GM21619 (cell line): Measurements from ENCODE around the gene KCNK17.

Experiments
- ATAC-seq: cut with Tn5 transposase; IDR thresholded peaks from one replicate; pipeline ENCODE4 v1.9.1; 2021; ENCODE audit not compliant: unreplicated experiment

Gene KCNK17

DNA sequence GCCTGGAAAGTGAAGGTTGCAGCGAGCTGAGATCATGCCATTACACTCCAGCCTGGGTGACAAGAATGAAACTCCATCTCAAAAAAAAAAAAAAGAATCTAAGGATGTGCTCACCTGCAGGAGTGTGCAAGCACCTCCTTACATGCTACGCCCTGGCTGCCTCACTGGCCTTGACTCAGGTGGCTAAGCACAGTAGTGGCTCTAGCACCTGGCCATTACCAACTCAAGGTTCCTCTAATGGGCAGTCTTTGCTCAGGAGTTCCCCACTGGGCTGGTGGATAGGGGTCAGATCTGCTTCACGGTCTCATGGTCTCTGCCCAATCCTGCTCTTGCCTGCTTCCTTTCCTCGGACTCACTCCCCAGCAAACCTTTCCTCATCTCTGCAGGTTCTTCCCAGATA lies 39.7 kb downstream of the KCNK17 start:
- no peak for ATAC-seq

DNA sequence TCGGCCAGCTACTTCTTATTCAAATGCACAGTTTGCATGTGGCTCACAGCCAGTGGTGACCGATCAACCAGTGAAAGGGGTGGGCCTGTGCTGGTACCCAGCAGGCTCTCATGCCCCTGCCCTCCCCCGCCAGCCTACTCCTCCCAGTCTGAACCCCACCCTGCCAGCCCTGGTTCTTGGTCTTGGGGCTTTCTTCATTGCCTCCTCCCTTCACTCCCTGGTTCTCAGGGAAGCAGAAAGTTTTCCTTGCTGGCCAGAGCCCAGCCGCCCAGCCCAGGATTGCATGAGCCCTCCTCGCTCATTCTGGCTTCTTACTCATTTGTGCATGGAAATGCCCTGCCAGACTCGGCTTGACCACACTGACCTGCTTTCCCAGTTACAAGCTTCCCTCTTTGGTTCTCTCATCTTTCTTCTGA lies 40.8 kb downstream of the KCNK17 start:
- ATAC-seq, result no peak

DNA sequence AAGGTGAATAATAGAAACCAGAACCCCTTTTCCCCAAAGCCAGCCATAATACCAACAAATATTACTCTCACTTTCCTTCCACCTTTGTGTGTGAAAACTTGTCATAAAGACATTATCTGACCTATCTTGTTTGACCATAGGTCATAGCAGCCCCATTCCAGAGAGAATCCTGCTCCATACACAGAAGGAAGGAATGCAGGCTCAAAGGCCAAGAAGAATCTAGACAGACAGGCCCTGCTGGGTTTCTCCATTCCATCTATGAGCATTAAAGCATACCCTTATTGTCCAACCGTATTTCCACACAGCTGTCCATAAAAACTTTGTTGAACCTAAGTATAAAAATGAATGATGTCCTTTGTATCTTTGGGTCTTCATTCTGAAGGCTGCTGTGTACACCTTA lies 44.3 kb downstream of the KCNK17 start:
- ATAC-seq, result no peak

DNA sequence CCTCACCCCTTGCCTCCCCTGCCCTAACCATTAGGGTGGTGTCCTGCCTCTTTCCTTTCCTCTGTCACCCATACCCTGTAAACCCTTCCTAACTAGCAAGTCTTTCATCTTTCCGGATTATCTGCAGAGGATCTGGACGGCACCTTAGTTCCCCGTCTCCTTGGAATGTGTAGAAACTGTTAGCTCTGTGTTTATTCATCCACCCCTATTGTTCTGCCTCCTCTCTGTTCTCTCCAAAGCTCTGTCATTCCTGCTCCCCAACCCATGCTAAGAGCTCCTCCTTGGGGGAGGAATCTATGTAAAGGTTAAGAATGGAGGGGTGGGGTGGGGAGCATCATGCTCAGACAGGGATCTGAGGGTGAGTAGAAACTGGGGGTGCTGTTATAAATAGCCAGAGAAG lies 45.5 kb downstream of the KCNK17 start:
- no peak for ATAC-seq

DNA sequence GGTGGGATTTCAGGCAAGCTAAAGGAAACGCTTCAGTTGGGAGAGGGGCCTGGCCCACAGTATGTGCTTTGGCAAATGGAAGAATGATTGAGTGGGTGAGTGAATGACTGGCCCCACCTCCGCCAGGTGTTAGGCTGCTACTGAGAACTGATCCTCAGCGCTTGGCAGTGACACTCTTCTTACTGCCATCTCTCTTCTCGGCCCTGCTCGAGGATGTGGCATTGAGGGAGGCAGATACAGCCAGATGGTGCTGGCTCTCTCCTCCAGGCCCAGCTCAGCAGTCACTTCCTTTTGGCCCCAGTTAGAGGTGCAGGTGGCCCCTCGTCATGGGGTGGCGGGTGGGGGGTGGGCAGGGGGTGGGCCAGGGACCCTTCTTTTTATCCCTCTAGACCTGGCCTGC lies 46.0 kb downstream of the KCNK17 start:
- ATAC-seq, result no peak

DNA sequence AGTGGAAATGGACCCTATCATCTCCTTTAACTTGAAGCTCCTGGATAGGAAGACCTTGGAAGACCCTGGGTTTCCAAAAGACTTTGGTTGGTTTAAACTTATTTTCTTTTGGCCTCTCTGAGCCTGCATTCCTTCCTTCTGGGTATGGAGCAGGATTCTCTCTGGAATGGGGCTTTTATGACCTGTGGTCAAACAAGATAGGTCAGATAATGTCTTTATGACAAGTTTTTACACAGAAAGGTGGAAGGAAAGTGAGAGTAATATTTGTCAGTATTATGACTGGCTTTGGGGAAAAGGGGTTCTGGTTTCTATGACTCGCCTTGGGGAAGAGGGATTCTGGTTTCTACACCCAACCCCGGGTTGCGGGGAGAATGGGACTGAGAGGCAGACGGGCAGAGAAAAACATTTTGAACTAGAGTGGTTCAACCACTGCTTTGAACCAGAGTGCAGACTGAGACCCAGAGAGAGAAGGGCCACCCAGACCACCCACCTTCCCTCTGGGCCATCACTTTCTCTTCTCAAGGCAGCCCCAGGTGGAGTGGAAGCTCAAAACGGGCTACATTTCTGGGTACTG lies 47.4 kb downstream of the KCNK17 start:
- ATAC-seq, result no peak

DNA sequence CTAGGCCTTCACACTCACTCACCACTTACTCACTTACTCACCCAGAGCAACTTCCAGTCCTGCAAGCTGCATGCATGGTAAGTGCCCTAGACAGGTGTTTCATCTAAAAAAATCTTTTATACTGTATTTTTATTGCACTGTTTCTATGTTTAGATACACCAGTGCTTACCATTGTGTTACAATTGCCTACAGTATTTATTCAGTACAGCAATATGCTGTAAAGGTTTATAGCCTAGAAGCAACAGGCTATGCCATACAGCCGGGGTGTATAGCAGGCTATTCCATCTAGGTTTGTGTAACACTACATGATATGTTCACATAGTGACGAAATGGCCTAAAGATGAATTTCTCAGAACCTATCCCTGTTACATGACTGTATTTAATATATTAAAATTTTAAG lies 47.8 kb downstream of the KCNK17 start:
- no peak for ATAC-seq

DNA sequence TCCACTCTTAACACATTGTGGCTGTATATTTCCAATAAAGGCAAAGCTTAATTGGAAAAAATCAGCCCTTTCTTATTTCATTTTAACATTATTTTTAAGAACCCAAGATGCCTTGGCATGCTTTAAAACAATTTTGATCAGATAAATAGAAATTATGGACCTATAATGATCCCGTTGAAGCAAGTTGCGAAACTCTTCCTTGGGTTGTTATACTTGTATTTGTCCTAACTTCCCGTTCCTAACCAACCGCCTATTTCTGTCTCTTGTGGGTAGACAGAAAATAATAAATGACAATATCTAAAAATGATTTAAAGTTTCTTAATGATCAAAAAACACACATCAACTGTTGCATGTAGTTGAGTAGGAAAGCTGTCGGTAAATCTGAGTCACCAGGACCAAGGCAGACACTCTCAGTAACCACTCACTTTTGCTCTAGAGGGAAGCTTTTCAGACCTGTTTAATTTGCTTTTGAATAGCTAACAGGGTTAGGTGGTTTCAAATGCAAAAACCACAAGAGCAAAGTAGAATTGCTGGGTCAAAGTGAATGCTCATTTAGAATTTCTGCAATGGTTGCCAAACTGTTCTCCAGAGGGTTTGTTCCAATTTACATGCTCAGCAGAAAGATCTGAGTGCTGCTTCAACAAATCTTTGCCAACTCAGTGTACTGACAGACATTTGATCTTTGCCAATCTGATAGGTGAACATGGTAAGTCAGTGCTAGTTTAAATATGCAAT lies 50.7 kb downstream of the KCNK17 start:
- no peak for ATAC-seq

DNA sequence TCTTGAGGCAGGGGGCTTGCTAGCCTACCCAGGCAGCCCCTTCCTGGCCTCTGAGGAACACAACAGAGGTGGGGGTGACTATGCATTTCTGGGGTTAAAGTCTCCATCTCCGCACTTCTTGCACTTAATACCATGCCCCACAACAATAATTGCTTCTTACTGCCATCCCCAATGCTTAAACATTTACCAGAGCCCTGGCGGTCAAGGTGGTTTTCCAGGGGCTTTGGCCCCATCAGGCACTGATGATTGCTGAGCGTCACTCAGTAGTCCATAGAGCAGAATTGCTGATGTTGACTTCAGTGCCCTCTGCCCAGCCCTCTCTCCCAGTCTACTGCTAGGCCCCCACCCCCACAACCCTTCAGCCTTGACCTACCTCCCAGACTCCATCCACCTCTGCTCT lies 52.5 kb downstream of the KCNK17 start:
- no peak for ATAC-seq

DNA sequence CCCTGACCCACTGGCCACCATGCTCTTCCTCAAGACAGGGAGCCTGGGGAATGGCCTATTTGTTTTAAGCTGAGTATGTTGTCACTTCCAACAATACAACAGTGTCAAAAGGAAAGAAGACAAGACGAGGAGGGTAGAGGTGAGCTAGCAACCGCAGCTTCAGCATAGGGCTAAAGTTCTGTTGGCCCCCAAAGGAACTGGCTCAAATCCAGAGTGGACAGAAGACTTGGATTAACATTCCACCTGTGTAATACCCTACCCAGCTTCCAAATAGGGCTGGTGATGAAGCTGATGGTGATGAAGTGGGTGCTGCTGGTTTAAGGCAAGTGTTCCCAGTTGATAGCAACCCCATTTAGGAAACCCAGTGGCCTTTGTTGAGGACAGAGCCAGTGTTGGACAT lies 53.3 kb downstream of the KCNK17 start:
- no peak for ATAC-seq

DNA sequence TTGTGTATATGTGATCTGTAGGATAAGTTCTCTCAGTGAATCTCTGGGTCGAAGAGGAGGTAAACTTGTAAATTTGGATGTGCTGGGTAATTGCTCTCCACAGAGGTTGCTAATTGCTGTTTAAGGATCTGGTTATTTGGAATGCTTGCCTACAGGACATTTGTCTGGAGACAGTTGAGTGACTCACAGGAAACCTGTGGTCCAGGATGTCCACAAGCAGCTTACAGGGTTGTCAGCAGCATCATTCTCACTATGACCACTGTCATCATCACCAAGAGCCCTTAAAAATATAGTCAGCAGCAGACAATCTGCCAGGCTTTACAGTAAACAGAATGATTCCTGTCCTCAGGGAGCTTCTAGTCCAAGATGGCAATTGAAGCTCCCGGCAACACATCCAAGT lies 53.8 kb downstream of the KCNK17 start:
- no peak for ATAC-seq

DNA sequence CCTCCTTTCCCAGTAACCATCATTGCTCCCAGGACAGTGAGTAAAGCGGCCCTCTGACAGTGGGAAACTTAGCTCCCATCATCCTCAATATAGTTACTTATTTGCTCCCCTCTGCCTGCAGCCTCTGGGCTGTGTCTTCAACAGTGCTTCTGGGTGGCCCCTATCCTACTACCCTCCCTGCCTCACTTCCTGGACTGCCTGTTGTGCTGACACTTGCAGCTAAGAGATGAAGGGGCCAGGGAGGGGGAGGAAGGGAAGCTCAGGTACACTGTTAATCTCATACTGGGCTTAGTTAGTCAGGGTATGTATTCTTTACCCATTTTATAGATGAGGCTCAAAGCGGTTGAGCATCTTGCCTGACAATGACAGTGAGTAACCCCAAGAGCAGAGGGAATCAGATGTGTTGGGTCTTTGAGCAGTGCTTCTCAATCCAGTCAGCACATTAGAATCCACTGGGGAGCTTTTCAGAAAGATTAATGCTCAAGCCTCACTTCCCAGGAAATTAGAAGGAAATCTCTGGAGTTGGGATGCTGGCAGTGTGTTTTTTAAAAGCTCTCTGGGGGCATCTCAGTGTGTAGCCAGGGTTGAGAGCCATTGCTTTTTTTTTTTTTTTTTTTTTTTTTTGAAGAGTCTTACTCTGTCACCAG lies 57.8 kb downstream of the KCNK17 start:
- no peak for ATAC-seq

DNA sequence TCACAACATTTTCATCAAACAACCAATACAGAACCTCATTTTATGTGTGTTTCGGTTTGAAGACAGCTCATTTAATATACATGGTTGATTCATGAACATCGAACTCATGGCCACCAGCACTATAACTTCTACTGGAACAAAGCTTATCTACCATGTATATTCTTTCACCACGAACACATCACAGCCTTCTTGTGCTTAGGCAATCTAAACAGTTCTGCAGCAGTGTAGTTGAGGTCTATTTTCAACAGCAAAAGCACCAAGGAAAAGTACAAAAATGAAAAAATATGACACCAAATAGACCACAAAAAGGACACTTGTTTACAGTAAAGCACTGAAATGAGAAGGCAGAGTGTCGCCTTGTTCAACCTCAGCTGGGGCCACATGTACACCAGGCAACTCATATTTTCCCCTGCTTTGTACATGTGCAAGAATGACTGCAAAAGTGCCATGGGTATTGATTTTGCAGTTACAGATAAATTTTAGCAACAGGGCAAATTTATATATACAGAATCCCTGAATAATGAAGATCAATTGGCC lies 59.2 kb downstream of the KCNK17 start:
- ATAC-seq, result no peak

DNA sequence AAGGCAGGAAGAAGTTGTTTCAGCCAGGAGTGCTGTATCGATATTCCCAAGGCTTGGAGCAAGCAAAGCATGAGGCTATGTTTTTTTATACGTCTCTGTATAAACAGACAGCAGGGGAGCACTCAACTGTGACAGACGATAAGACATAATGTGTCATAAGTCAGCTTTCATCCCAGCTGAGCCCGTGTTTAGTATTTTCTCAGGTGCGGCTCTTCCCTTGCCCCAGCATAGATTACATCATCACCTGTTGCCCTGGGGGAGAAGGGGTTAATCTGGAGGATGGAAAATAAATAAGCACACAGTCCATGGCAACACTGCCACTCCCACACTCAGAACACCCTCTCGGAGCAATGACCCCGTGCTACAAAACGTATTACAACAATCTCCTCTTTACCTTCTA lies 62.8 kb downstream of the KCNK17 start:
- no peak for ATAC-seq

DNA sequence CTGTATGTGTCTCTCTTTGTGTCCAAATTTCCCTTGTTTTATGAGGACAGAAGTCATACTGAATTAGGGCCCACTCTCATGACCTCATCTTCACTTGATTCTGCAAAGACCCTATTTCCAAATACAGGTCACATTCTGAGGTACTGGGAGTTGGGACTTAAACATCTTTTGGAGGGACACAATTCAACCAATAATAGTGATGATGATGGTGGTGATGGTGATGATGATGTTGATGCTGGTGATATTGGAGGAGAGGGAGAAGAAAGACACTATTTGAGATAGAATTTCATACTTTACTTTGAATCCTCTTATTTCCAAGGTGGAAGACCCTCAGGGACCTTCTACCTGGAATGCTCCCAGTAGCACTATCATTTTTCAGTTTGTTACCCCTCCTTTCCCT lies 63.7 kb downstream of the KCNK17 start:
- ATAC-seq, result no peak

DNA sequence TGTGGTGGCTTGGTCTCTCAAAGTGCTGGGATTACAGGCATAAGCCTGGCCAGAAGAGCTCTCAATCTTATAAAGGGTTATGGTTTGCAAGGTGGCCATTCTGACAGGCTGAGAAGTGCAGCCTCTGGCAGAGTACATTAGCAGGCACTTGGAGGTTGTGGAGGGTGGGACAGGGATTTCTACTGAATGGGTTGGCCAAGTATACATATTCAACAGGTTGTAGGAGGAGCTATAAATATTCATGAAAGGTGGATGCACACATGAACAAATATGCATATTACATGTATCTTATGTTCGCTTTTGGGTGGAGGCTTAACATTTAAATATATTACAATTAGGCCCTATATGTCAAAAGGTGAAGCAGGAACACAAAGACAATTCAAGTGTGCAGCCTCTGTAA lies 64.9 kb downstream of the KCNK17 start:
- no peak for ATAC-seq
